Cardiac fibroblast (primary cell): ENCODE data around the gene GLRX3.

Source experiments
- DNase-seq, 2 donors: peaks; one replicate each; pipeline versions ENCODE4 v3.0.0 to v3.0.0-alpha.2; 2010; ENCODE audit warnings: low read depth in 2 of 2
- H3K4me3 ChIP-seq, 2 donors: replicated peaks in 1 of 2; 1 replicate in 1 of 2; 2 replicates in 1 of 2; pipeline ENCODE4 v1.5.1; 2011; ENCODE audit warnings: low read depth in 2 of 2, low read length in 2 of 2, mild to moderate bottlenecking in 2 of 2, moderate library complexity in 1 of 2
- CTCF ChIP-seq: IDR thresholded peaks from one replicate; pipeline ENCODE4 v1.5.1; 2011; ENCODE audit warnings: low read depth, mild to moderate bottlenecking, low read length, inconsistent platforms

GLRX3 gene

GRCh38 chr10:130208807-130209206 lies 72.6 kb downstream of the GLRX3 start:
- DNase-seq = no peak
- no peak overlapping the region for H3K4me3 ChIP-seq
- TF ChIP-seq CTCF = no peak

GRCh38 chr10:130212746-130213145 lies 76.6 kb downstream of the GLRX3 start:
- no peak for DNase-seq
- H3K4me3 ChIP-seq = no peak overlapping the region
- TF ChIP-seq CTCF = no peak

- TF ChIP-seq CTCF = no peak
- no peak overlapping the region for H3K4me3 ChIP-seq
- no peak for DNase-seq
Measured at GRCh38 chr10:130213286-130214080, 77.3 kb downstream of the GLRX3 start.

GRCh38 chr10:130214431-130214830 lies 78.2 kb downstream of the GLRX3 start:
- TF ChIP-seq CTCF = no peak
- DNase-seq = no peak
- H3K4me3 ChIP-seq = no peak overlapping the region

- DNase-seq = no peak
- TF ChIP-seq CTCF = no peak
- no peak overlapping the region for H3K4me3 ChIP-seq
Measured at GRCh38 chr10:130215151-130215930, 79.2 kb downstream of the GLRX3 start.

GRCh38 chr10:130215931-130216231 lies 79.7 kb downstream of the GLRX3 start:
- DNase-seq = no peak

More at GRCh38 chr10:130215931-130216231, 79.7 kb downstream of the GLRX3 start:
- no peak for TF ChIP-seq CTCF
- no peak overlapping the region for H3K4me3 ChIP-seq
